SK-N-SH treated with all-trans-retinoic acid at 6 μM for 48 hours (cell line): ENCODE measurements around the gene AKAP13.

ENCODE experiments used
- OSR1 ChIP-seq: fragments of 250-450 bp; sonication (Bioruptor Pico); IDR thresholded peaks from 2 replicates; pipeline ENCODE4 v1.8.0; 2022; ENCODE audit warnings: moderate library complexity, mild to moderate bottlenecking, inconsistent platforms
- TOX ChIP-seq: fragments of 250-450 bp; sonication (Bioruptor Pico); IDR thresholded peaks from 2 replicates; pipeline ENCODE4 v1.8.0; 2021; ENCODE audit warnings: mild to moderate bottlenecking, moderate library complexity, borderline replicate concordance
- ZFP30 ChIP-seq: fragments of 450-650 bp; formaldehyde crosslinking; IDR thresholded peaks from 2 replicates; pipeline ENCODE4 v1.5.0; 2022; ENCODE audit warnings: mild to moderate bottlenecking, moderate library complexity
- ZNF8 ChIP-seq: fragments of 450-650 bp; formaldehyde crosslinking; IDR thresholded peaks from 2 replicates; pipeline ENCODE4 v1.5.0; 2020; ENCODE audit warnings: mild to moderate bottlenecking, moderate library complexity
- TF ChIP-seq, protein P1 (sequence below): fragments of 250-450 bp; sonication (Bioruptor Pico); IDR thresholded peaks from 2 replicates; pipeline ENCODE4 v1.5.1; 2020; ENCODE audit warnings: low read depth, mild to moderate bottlenecking, moderate library complexity
- TF ChIP-seq, protein P2 (sequence below): fragments of 250-450 bp; sonication (Bioruptor Pico); IDR thresholded peaks from 2 replicates; pipeline ENCODE4 v1.8.0; 2021; ENCODE audit warnings: low read depth, mild to moderate bottlenecking, moderate library complexity, borderline replicate concordance

DNA sequence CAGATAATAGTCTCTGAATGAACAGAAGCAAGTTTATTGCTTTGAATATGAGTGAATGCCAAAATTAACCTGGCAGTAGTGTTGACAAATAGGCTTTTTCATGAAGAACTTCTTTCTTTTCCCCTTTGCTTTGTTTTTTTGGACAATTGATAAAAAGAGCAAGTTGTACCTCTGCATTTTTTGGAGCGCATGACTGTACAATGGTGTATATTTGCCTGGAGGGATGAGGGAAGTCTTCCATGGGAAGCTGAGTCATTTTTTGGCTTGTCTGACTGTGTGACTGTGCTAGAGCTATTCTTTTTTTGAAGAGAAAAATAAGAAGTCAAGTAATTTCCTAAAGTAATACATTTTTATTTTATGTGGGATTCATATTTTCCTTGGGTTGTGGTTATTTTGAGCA, 227.4 kb downstream of the AKAP13 start:
- TF ChIP-seq ZNF8 (CRISPR knock-in tag) (no peak), ZFP30 (CRISPR knock-in tag) (no peak), OSR1 (CRISPR knock-in tag) (no peak), TOX (CRISPR knock-in tag) (no peak)
- TF ChIP-seq, protein P1, sequence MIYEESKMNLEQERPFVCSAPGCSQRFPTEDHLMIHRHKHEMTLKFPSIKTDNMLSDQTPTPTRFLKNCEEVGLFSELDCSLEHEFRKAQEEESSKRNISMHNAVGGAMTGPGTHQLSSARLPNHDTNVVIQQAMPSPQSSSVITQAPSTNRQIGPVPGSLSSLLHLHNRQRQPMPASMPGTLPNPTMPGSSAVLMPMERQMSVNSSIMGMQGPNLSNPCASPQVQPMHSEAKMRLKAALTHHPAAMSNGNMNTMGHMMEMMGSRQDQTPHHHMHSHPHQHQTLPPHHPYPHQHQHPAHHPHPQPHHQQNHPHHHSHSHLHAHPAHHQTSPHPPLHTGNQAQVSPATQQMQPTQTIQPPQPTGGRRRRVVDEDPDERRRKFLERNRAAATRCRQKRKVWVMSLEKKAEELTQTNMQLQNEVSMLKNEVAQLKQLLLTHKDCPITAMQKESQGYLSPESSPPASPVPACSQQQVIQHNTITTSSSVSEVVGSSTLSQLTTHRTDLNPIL, result no peak
- TF ChIP-seq, protein P2, sequence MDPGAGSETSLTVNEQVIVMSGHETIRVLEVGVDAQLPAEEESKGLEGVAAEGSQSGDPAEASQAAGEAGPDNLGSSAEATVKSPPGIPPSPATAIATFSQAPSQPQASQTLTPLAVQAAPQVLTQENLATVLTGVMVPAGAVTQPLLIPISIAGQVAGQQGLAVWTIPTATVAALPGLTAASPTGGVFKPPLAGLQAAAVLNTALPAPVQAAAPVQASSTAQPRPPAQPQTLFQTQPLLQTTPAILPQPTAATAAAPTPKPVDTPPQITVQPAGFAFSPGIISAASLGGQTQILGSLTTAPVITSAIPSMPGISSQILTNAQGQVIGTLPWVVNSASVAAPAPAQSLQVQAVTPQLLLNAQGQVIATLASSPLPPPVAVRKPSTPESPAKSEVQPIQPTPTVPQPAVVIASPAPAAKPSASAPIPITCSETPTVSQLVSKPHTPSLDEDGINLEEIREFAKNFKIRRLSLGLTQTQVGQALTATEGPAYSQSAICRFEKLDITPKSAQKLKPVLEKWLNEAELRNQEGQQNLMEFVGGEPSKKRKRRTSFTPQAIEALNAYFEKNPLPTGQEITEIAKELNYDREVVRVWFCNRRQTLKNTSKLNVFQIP (CRISPR knock-in tag), result no peak
